Non-pigmented ciliary epithelial cell (primary cell): ENCODE results near the gene CCDC85C.

Experiments
- DNase-seq: peaks from one replicate; pipeline ENCODE4 v3.0.0-alpha.2; 2010; ENCODE audit warnings: low read depth

CCDC85C gene

GRCh38 chr14:99628887-99629618 is 25.0 kb upstream of the CCDC85C start:
- DNase-seq, result no peak

- no peak for DNase-seq
Measured at GRCh38 chr14:99627510-99628381, 23.7 kb upstream of the CCDC85C start.

- DNase-seq, result no peak
Measured at GRCh38 chr14:99627100-99627499, 23.1 kb upstream of the CCDC85C start.

- DNase-seq, result no peak
Measured at GRCh38 chr14:99626041-99626648, 22.1 kb upstream of the CCDC85C start.

- no peak for DNase-seq
Measured at GRCh38 chr14:99625476-99625875, 21.5 kb upstream of the CCDC85C start.

GRCh38 chr14:99624971-99625370 is 21.0 kb upstream of the CCDC85C start:
- DNase-seq, result no peak

GRCh38 chr14:99624024-99624423 is 20.0 kb upstream of the CCDC85C start:
- DNase-seq, result no peak

- DNase-seq, result no peak
Measured at GRCh38 chr14:99621948-99622347, 17.9 kb upstream of the CCDC85C start.

GRCh38 chr14:99619835-99620834 is 16.1 kb upstream of the CCDC85C start:
- DNase-seq, result no peak

- DNase-seq, result no peak
Measured at GRCh38 chr14:99616832-99617800, 13.1 kb upstream of the CCDC85C start.

GRCh38 chr14:99615497-99616157 is 11.6 kb upstream of the CCDC85C start:
- DNase-seq, result no peak

GRCh38 chr14:99612738-99613330 is 8.8 kb upstream of the CCDC85C start:
- DNase-seq, result no peak

GRCh38 chr14:99612071-99612737 is 8.2 kb upstream of the CCDC85C start:
- no peak for DNase-seq

- DNase-seq, result no peak
Measured at GRCh38 chr14:99611646-99612045, 7.6 kb upstream of the CCDC85C start.

- DNase-seq, result no peak
Measured at GRCh38 chr14:99609245-99610170, 5.5 kb upstream of the CCDC85C start.

GRCh38 chr14:99608591-99608990 is 4.6 kb upstream of the CCDC85C start:
- DNase-seq, result no peak

- no peak for DNase-seq
Measured at GRCh38 chr14:99606359-99606758, 2.4 kb upstream of the CCDC85C start.
